GM18867 (cell line): ENCODE results near the gene GCK.

Source experiments
- ATAC-seq: cut with Tn5 transposase; IDR thresholded peaks from one replicate; pipeline ENCODE4 v1.9.1; 2021; ENCODE audit warnings: mild to moderate bottlenecking, moderate library complexity; ENCODE audit not compliant: unreplicated experiment

The GCK gene

GRCh38 chr7:44158096-44158872, 31.0 kb downstream of the GCK start:
- no peak for ATAC-seq

DNA sequence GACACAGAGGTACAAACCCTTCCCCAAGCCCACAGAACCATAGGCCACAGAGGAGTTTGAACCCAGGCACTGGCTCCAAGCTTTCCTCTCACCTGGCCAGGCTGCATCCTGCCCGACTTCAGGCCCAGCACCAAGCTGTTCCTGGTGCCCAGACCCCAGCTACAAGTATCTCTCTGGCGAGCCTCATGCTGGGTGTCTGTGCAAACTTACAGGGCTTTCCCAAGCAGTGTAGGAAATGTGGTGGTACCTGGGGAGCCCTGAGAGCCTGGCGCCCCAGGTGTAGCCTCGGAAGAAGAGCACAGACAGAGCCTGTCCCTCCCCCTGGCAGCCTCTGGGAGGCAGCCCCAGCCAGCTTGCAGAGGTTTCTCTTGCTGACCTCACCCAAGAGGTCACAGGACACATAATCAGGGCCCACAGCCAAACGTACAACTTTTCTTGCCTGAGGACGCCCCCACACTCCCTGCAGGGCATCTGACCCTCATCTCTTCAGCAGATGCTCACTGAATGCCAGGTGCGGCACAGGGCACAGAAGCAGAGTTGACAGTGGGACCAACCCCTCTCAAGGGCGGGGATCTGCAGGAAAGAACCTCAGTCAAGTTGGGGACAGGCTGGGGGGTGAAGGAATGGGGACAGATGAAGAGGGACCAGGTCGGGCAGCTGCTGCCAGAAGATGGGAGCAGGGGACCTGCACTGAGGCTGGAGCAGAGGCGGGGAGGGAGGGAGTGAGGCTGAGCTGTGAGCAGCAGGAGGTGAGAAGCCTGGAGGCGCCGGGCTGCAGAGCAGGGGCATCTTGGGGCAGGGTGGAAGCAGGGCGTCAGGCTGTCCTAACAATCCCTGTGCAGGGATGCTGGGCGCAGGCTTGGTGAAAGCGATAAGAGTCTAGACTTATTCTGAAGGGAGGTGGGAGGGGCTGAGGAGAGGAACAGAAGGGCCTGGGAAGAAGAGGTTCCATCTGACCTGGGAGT, 31.8 kb downstream of the GCK start:
- no peak for ATAC-seq

- no peak for ATAC-seq
Observed at GRCh38 chr7:44156453-44157010, 32.7 kb downstream of the GCK start.

- no peak for ATAC-seq
Observed at GRCh38 chr7:44155191-44156185, 33.8 kb downstream of the GCK start.

DNA sequence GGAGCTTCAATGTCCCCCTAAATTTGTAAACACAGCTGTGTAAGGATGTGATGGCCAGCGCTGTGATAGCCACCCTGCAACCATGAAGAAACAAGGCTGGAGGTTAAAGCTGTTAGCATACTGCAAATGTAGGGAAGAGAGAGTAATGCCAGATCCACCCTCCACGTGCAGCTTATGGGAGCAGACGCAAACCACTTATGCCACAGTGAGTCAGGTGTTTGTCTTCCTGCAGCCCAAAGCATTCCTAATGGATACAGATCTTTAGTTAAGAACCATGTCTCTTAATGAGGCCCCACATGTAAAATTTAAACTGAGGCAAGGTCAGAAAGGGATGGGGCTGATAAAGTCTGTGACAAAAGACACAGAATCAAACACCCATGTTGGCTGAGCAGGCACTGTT, 34.5 kb downstream of the GCK start:
- no peak for ATAC-seq

GRCh38 chr7:44153948-44154335, 35.3 kb downstream of the GCK start:
- no peak for ATAC-seq

DNA sequence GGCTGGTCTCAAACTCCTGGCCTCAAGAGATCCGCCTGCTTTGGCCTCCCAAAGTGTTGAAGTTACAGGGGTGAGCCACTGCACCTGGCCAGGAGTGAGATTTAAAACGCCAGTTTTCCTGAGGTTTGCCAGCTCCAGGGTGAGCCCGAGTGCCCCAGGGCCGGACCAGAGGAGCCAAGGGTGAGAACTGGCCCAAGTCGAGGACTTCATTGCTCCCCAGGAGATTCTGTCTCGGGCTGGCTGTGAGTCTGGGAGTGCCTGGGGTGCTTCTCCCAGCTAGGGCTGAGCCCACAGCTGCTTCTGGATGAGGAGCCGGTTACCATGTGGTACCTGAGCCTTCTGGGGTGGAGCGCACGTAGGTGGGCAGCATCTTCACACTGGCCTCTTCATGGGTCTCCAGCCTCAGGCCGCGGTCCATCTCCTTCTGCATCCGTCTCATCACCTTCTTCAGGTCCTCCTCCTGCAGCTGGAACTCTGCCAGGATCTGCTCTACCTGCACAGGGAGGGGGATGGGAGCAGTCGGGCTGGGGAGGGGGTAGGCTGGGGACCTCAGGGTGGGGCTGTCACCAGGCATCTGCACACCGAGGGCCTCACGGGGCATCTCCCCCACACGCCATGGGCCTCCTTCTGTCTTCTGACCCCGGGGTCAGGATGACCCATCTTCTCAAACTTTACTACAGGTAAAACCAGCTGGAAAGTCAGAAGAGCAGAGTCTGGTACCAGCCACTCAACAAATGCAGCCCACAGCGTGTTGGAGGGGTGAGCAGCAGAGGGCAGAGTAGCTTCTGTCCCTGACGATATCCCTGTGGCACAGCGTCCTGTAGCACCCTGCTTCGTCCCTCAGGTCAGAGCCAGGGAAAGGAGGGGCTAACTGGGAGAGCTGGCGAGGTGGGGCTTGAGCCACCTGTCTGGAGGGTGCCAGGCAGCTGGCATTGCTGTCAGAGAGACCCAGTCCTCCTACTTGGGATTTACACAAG, 36.0 kb downstream of the GCK start:
- ATAC-seq = no peak

DNA sequence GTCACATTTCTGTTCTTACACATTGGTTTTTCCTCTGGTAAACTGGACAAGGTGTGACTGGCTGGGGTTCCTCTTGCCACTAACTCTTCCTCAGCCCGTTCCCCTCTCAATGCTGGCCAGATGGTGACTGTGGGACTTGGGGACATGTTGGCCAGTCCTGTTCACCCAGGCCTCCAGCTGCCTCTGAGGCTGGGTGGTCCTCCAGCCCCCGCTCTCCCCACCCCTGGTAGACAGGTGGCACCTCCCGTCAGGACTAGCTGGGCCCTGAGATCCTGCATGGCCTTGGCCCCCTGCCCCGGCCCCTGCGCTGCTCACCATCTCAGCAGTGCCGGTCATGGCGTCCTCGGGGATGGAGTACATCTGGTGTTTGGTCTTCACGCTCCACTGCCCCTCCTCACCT, 37.3 kb downstream of the GCK start:
- ATAC-seq = no peak

DNA sequence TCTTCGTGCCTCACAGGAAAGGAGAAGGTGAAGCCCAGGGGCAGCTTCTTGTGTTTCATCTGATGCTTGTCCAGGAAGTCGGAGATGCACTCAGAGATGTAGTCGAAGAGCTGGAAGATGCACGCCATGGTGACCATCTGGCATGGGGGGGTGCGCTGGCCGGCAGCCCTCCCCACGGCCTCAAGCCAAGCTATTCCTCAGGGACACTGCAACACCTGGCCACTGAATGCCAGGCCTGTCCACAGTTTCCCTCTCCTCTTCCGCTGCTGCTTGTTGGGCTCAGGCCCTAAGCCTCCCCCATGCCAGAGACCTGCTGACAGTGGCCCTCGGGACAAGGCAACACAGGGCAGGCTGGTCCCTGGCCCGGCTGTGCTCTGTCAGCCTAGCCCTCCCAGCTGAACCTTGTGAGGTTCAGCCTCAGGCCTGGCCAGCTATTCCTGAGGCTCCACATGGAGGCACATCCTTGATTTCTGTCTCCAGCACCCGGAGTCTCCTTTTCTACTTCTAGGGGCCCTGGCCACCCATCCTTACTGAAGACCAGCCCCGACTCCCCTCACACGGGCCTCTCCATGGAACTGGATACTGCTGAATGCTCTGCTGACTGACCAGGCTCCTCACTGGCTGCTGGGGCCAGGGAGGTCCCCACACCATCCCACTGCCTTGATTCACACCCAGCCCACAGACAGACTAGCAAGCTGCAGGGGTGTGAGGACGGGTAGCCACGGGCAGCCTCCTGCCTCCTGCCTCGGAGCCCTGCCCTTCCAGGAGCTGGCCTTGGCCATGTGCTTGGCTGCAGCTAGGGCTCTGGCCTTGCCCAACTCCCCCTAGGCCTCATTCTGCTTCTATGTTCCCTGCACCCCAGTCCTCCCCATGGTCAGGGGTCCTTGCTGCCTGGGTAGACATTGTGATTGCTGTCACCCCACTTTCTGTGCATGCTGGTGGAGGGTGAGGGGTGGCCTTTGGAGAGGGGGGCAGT, 38.0 kb downstream of the GCK start:
- ATAC-seq = no peak

- peak; percentile 54 for ATAC-seq
Observed at GRCh38 chr7:44150466-44150832, 38.8 kb downstream of the GCK start.

- no peak for ATAC-seq
Observed at GRCh38 chr7:44149571-44150465, 39.4 kb downstream of the GCK start.

- ATAC-seq = no peak
Observed at GRCh38 chr7:44148961-44149536, 40.2 kb downstream of the GCK start.

GRCh38 chr7:44148166-44148565, 41.1 kb downstream of the GCK start:
- ATAC-seq = no peak

- ATAC-seq = no peak
Observed at GRCh38 chr7:44147026-44147991, 41.9 kb downstream of the GCK start.
